IPS-18c (cell line): Measurements from ENCODE around the gene AUTS2.

ENCODE experiments used
- H3K4me3 ChIP-seq: 2 replicates; pipeline ENCODE4 v1.7.0; 2013; ENCODE audit warnings: low read depth, mild to moderate bottlenecking, low read length, moderate library complexity; ENCODE audit not compliant: insufficient read depth
- H3K9me3 ChIP-seq: one replicate; pipeline ENCODE4 v1.6.1; 2013; ENCODE audit warnings: mild to moderate bottlenecking, low read length, moderate library complexity; ENCODE audit not compliant: control insufficient read depth, insufficient read depth

The AUTS2 gene

GRCh38 chr7:70735313-70735712 is 1137.0 kb downstream of the AUTS2 start:
- H3K4me3 ChIP-seq = no peak overlapping the region

GRCh38 chr7:70736715-70737460 is 1138.6 kb downstream of the AUTS2 start:
- H3K4me3 ChIP-seq = no peak overlapping the region
- no peaks in the 10 kb centered on the region for H3K9me3 ChIP-seq

More at GRCh38 chr7:70735313-70735712, 1137.0 kb downstream of the AUTS2 start:
- H3K9me3 ChIP-seq = no peaks in the 10 kb centered on the region

- no peak overlapping the region for H3K4me3 ChIP-seq
Measured at GRCh38 chr7:70738151-70738885, 1140.0 kb downstream of the AUTS2 start.

GRCh38 chr7:70739646-70740210 is 1141.5 kb downstream of the AUTS2 start:
- Histone ChIP-seq H3K9me3 (no peaks in the 10 kb centered on the region), H3K4me3 (no peak overlapping the region)

More at GRCh38 chr7:70738151-70738885, 1140.0 kb downstream of the AUTS2 start:
- no peaks in the 10 kb centered on the region for H3K9me3 ChIP-seq

- H3K9me3 ChIP-seq = no peaks in the 10 kb centered on the region
- H3K4me3 ChIP-seq = no peak overlapping the region
Measured at GRCh38 chr7:70741666-70742065, 1143.4 kb downstream of the AUTS2 start.

- Histone ChIP-seq H3K9me3 (no peaks in the 10 kb centered on the region), H3K4me3 (no peak overlapping the region)
Measured at GRCh38 chr7:70743531-70744325, 1145.5 kb downstream of the AUTS2 start.

GRCh38 chr7:70744492-70744891 is 1146.2 kb downstream of the AUTS2 start:
- no peak overlapping the region for H3K4me3 ChIP-seq
- H3K9me3 ChIP-seq = no peaks in the 10 kb centered on the region

- Histone ChIP-seq H3K4me3 (no peak overlapping the region), H3K9me3 (no peaks in the 10 kb centered on the region)
Measured at GRCh38 chr7:70749831-70750230, 1151.6 kb downstream of the AUTS2 start.

GRCh38 chr7:70751895-70752294 is 1153.6 kb downstream of the AUTS2 start:
- no peak overlapping the region for H3K4me3 ChIP-seq

GRCh38 chr7:70752794-70753241 is 1154.5 kb downstream of the AUTS2 start:
- Histone ChIP-seq H3K9me3 (no peaks in the 10 kb centered on the region), H3K4me3 (no peak overlapping the region)

More at GRCh38 chr7:70751895-70752294, 1153.6 kb downstream of the AUTS2 start:
- H3K9me3 ChIP-seq = no peaks in the 10 kb centered on the region

GRCh38 chr7:70756789-70757188 is 1158.5 kb downstream of the AUTS2 start:
- Histone ChIP-seq H3K9me3 (no peaks in the 10 kb centered on the region), H3K4me3 (no peak overlapping the region)

GRCh38 chr7:70758646-70759045 is 1160.4 kb downstream of the AUTS2 start:
- H3K4me3 ChIP-seq = no peak overlapping the region

GRCh38 chr7:70759674-70760073 is 1161.4 kb downstream of the AUTS2 start:
- no peak overlapping the region for H3K4me3 ChIP-seq
- no peaks in the 10 kb centered on the region for H3K9me3 ChIP-seq

More at GRCh38 chr7:70758646-70759045, 1160.4 kb downstream of the AUTS2 start:
- H3K9me3 ChIP-seq = no peaks in the 10 kb centered on the region

GRCh38 chr7:70761711-70762328 is 1163.5 kb downstream of the AUTS2 start:
- H3K9me3 ChIP-seq = no peaks in the 10 kb centered on the region
- H3K4me3 ChIP-seq = no peak overlapping the region

GRCh38 chr7:70762696-70763095 is 1164.4 kb downstream of the AUTS2 start:
- H3K4me3 ChIP-seq = no peak overlapping the region

GRCh38 chr7:70763961-70764691 is 1165.9 kb downstream of the AUTS2 start:
- H3K9me3 ChIP-seq = no peaks in the 10 kb centered on the region
- no peak overlapping the region for H3K4me3 ChIP-seq

More at GRCh38 chr7:70762696-70763095, 1164.4 kb downstream of the AUTS2 start:
- no peaks in the 10 kb centered on the region for H3K9me3 ChIP-seq
